Measurements from ENCODE around the gene ZSWIM4. TPM values are rescaled to one million over a fixed set of nuclear protein-coding genes. Genes with fewer than 3 reads are reported as not detected.

ZSWIM4 gene
- total and polyA plus RNA-seq, 10 donors = 1.5 to 14.8 (median 7.7) TPM

DNA sequence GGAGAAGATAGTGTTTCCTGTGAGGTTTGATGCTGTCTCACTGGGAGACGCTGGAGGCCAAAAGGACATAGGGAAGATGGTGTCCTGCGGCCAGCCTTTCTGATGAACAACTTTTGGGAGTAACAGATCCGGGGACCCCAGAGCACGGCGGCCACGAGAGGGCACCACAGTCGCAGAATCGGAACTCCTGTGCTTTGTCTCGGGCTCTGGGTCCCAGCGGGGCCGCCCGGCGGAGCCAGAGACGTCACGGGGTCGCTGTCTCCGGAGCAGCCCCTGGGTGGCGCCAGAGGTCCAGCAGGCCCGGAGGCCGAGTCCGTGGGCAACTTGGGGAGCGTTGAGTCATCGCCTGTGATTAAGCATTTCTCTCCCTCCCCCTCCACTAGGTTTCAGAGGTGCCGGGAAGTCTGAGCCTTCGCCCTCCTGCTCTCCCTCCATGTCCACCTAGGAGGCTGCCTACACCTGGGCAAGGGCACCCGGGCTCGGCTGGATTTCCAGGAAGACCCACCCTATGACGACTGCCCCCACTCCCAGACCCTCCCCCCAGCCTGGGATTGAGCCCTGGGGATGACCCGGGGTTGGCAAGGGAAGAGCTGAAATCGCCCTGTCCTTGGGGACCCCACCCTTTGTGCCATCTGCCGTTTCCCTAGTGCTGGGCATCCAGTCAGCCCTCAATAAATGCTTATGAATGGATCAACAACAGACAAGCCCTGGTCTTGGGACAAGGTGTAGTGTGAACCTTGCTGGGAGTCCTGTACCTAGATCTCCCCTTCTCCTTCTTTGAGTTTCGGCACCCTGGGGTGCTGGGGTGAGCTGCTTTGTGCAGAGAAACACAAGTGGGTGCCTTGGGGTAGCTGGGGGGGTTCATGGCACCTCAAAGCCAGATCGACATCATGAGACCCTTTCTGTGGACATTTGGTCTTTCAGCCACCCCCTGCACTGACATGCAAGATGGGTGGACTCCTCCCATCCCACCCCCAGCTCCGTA lies 85.1 kb downstream of the ZSWIM4 start:
- intact Hi-C loops (cut with DNase I; ENCODE audit: low total_unique reads) = loop anchor here (5.0 to 10.0 kb wide), 2 partner anchors 164 to 192 kb away; partner anchors contain the start of gene MISP3
- Histone ChIP-seq H3K27me3 (replicated peaks in 1 of 7) (peaks cover 0 to 6% (median 0%) of the 10 kb centered on the region in 7 donors), H3K36me3 (no peaks in the 10 kb centered on the region), H3K4me1 (peaks cover 22 to 57% (median 37%) of the 10 kb centered on the region in 6 donors), H3K27ac (peak overlapping the region; percentile 48 to 87 (median 76)), H3K4me3 (peak overlapping the region in 3 of 8 donors; percentile 14 to 54 (median 19)), H3K9me3 (no peaks in the 10 kb centered on the region)
- TF ChIP-seq, protein P1, sequence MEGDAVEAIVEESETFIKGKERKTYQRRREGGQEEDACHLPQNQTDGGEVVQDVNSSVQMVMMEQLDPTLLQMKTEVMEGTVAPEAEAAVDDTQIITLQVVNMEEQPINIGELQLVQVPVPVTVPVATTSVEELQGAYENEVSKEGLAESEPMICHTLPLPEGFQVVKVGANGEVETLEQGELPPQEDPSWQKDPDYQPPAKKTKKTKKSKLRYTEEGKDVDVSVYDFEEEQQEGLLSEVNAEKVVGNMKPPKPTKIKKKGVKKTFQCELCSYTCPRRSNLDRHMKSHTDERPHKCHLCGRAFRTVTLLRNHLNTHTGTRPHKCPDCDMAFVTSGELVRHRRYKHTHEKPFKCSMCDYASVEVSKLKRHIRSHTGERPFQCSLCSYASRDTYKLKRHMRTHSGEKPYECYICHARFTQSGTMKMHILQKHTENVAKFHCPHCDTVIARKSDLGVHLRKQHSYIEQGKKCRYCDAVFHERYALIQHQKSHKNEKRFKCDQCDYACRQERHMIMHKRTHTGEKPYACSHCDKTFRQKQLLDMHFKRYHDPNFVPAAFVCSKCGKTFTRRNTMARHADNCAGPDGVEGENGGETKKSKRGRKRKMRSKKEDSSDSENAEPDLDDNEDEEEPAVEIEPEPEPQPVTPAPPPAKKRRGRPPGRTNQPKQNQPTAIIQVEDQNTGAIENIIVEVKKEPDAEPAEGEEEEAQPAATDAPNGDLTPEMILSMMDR (IDR thresholded peaks at IDR 0.05 in 8 of 11, conservative IDR thresholded peaks at IDR 0.05 in 3 of 11) = peak; percentile 99 to 100 (median 100)
- TF ChIP-seq POLR2A (IDR thresholded peaks at IDR 0.05) = no peak
- TF ChIP-seq POLR2AphosphoS5 (IDR thresholded peaks at IDR 0.05) = peak; percentile 75 to 89 (median 79)
- DNase-seq = peak; percentile 100
- 5 to 7% (median 5%) methylated on average over 23 to 34 of the region's 34 CpGs for WGBS, 5 donors

DNA sequence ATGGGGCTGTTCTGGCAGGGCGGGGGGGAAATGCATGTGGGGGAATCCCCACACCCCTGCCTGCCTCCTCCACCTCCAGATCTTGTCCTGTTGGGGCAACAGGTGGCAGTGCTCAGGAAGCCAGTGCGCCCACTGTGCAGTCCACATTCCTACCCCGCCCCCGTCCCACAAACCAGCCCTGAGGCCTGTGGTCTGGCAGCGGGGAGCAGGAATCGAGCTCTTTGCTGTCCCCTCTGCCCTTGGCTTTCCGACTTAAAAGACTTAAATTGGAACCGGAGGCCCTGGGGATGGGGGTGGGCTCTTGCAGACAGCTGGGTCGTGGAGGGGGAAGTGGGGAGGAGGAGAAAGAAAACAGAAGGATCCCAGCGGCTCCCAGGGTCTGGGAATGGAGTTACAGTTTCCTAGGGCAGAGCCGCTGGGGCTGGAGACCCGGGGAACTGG lies 86.0 kb downstream of the ZSWIM4 start:
- TF ChIP-seq, protein P1 (IDR thresholded peaks at IDR 0.05 in 8 of 11, conservative IDR thresholded peaks at IDR 0.05 in 3 of 11) = no peak
- TF ChIP-seq POLR2AphosphoS5 (IDR thresholded peaks at IDR 0.05) (no peak), POLR2A (IDR thresholded peaks at IDR 0.05) (no peak)
- no peaks in the 10 kb centered on the region for H3K36me3 ChIP-seq
- 18 to 25% (median 22%) methylated on average over 12 of the region's 12 CpGs for WGBS, 5 donors
- peak overlapping the region in 1 of 8 donors; percentile 13 for H3K4me3 ChIP-seq
- no peaks in the 10 kb centered on the region for H3K9me3 ChIP-seq
- peak overlapping the region; percentile 13 to 87 (median 71) for H3K27ac ChIP-seq
- DNase-seq = no peak
- intact Hi-C loops (cut with DNase I; ENCODE audit: low total_unique reads) = loop anchor here (5.0 to 10.0 kb wide), 2 partner anchors 164 to 191 kb away; partner anchors contain the start of gene MISP3
- H3K4me1 ChIP-seq = peaks cover 22 to 66% (median 37%) of the 10 kb centered on the region in 6 donors
- peaks cover 0 to 6% (median 0%) of the 10 kb centered on the region in 7 donors for H3K27me3 ChIP-seq (replicated peaks in 1 of 7)

Small RNA genes lying within 50 kb of the gene (microRNA-seq; reads per million reads assigned to microRNA genes)
- 205 to 253 (median 229) reads per million in 3 donors for gene MIR181C
- 111 to 152 (median 117) reads per million in 3 donors for gene MIR181D

Small RNA genes lying within 50 kb of the gene (small RNA-seq; reads per million reads assigned to genes)
- gene MIR181C = 34.6 to 50.1 (median 47.8) reads per million in 4 donors
- 20.9 to 33.5 (median 30.3) reads per million in 4 donors for gene MIR181D
- gene RN7SL619P = 0 reads per million in 4 donors

Other genes starting within 250 kb of the ZSWIM4 start
- gene MRI1, start 30.9 kb upstream of the ZSWIM4 start, total RNA-seq = 10 to 100 TPM; 31.2 to 64.6 (median 36.6) TPM
- gene MRI1, start 30.9 kb upstream of the ZSWIM4 start, polyA plus RNA-seq = 10 to 100 TPM; 21.2 to 25.1 (median 21.7) TPM
- 100 to 1,000 TPM in 2 of 7 donors, 10 to 100 TPM in 5; 39.6 to 190 (median 55.5) TPM for gene C19orf53, start 21.0 kb upstream of the ZSWIM4 start, total RNA-seq
- 100 to 1,000 TPM; 137 to 183 (median 164) TPM for gene C19orf53, start 21.0 kb upstream of the ZSWIM4 start, polyA plus RNA-seq
- not detected for gene NANOS3, start 81.7 kb downstream of the ZSWIM4 start, total RNA-seq
- gene NANOS3, start 81.7 kb downstream of the ZSWIM4 start, polyA plus RNA-seq = under 1 TPM; 0.42 to 0.99 (median 0.52) TPM
- 1 to 10 TPM in 6 of 7 donors, under 1 TPM in 1; 0.97 to 3.5 (median 2.1) TPM for gene BRME1, start 110.7 kb downstream of the ZSWIM4 start, total RNA-seq
- 1 to 10 TPM; 1.3 to 3.8 (median 2.7) TPM for gene BRME1, start 110.7 kb downstream of the ZSWIM4 start, polyA plus RNA-seq
- gene CC2D1A, start 110.8 kb downstream of the ZSWIM4 start, total RNA-seq = 10 to 100 TPM; 26.2 to 40.1 (median 28.8) TPM
- gene CC2D1A, start 110.8 kb downstream of the ZSWIM4 start, polyA plus RNA-seq = 10 to 100 TPM; 13.0 to 27.2 (median 24.5) TPM
- gene PODNL1, start 143.0 kb downstream of the ZSWIM4 start, total RNA-seq = 1 to 10 TPM in 2 of 7 donors, under 1 TPM in 4, not detected in 1; 0.19 to 3.0 (median 0.79) TPM
- gene PODNL1, start 143.0 kb downstream of the ZSWIM4 start, polyA plus RNA-seq = under 1 TPM; 0.20 to 0.54 (median 0.41) TPM
- 10 to 100 TPM; 27.7 to 58.6 (median 43.2) TPM for gene DCAF15, start 157.1 kb downstream of the ZSWIM4 start, total RNA-seq
- gene DCAF15, start 157.1 kb downstream of the ZSWIM4 start, polyA plus RNA-seq = 10 to 100 TPM; 44.7 to 84.9 (median 79.0) TPM
- 10 to 100 TPM in 5 of 7 donors, 1 to 10 TPM in 2; 9.2 to 22.4 (median 17.9) TPM for gene RFX1, start 210.9 kb downstream of the ZSWIM4 start, total RNA-seq
- gene RFX1, start 210.9 kb downstream of the ZSWIM4 start, polyA plus RNA-seq = 1 to 10 TPM; 2.2 to 8.0 (median 4.2) TPM
- not detected for gene RLN3, start 232.7 kb downstream of the ZSWIM4 start, total RNA-seq
- gene RLN3, start 232.7 kb downstream of the ZSWIM4 start, polyA plus RNA-seq = under 1 TPM in 1 of 3 donors, not detected in 2; 0.35 TPM
- 10 to 100 TPM; 15.7 to 28.7 (median 20.8) TPM for gene IL27RA, start 236.3 kb downstream of the ZSWIM4 start, total RNA-seq
- gene IL27RA, start 236.3 kb downstream of the ZSWIM4 start, polyA plus RNA-seq = 10 to 100 TPM; 12.8 to 14.4 (median 13.4) TPM

Data from spleen (tissue), 11 donors.